SIG-M5 treated with dmso at 0.1 percent for 504 hours (cell line): ENCODE data around the gene PTPN9.
"Not testable (repeated sequence)": the region's sequence is repeated elsewhere in the genome, so short reads cannot be mapped to it uniquely, and the experiment has no call there.

Source experiments
- DNase-seq: peaks from one replicate; lab custom pipeline; 2025; ENCODE audit not compliant: unreplicated experiment; lab: John Stamatoyannopoulos, UW

PTPN9 gene

GRCh38 chr15:75454471-75455378, 124.4 kb downstream of the PTPN9 start:
- peak; percentile 76 for DNase-seq

- peak; percentile 100 for DNase-seq
These were observed 125.2 kb downstream of the PTPN9 start for GRCh38 chr15:75453703-75454470.

- peak; percentile 57 for DNase-seq
These were observed 126.0 kb downstream of the PTPN9 start for GRCh38 chr15:75452865-75453702.

GRCh38 chr15:75452364-75452864, 126.7 kb downstream of the PTPN9 start:
- peak; percentile 84 for DNase-seq

- DNase-seq: peak; percentile 99
These were observed 127.3 kb downstream of the PTPN9 start, which contains the start of gene SIN3A for GRCh38 chr15:75451674-75452363. Gene SIN3A, minus strand, starts transcription at chr15:75451690. Its CDS starts 21,315 bp downstream, at chr15:75430375.

GRCh38 chr15:75451202-75451673, 127.9 kb downstream of the PTPN9 start:
- no peak for DNase-seq

- peak; percentile 97 for DNase-seq
These were observed 128.6 kb downstream of the PTPN9 start for GRCh38 chr15:75450307-75451201.

- DNase-seq: no peak
These were observed 129.4 kb downstream of the PTPN9 start for GRCh38 chr15:75449585-75450306.

- peak; percentile 49 for DNase-seq
These were observed 130.9 kb downstream of the PTPN9 start for GRCh38 chr15:75448171-75448570.

GRCh38 chr15:75446151-75446550, 133.0 kb downstream of the PTPN9 start:
- no peak for DNase-seq

- DNase-seq: not testable (repeated sequence)
These were observed 133.8 kb downstream of the PTPN9 start for GRCh38 chr15:75445324-75445723.

GRCh38 chr15:75443972-75444453, 135.1 kb downstream of the PTPN9 start:
- DNase-seq: not testable (repeated sequence)

- DNase-seq: no peak
These were observed 141.4 kb downstream of the PTPN9 start for GRCh38 chr15:75437721-75438120.

- DNase-seq: no peak
These were observed 142.2 kb downstream of the PTPN9 start for GRCh38 chr15:75436881-75437280.

- DNase-seq: no peak
These were observed 147.4 kb downstream of the PTPN9 start for GRCh38 chr15:75431682-75432081.

GRCh38 chr15:75431270-75431669, 147.8 kb downstream of the PTPN9 start:
- no peak for DNase-seq

- DNase-seq: no peak
These were observed 148.9 kb downstream of the PTPN9 start for GRCh38 chr15:75430259-75430658.

- DNase-seq: no peak
These were observed 151.0 kb downstream of the PTPN9 start for GRCh38 chr15:75428152-75428551.
